DND-41 (cell line): ENCODE measurements around the gene LTBR.

ENCODE experiments used
- ATAC-seq: fragments of 200-7000 bp; cut with Tn5 transposase; 3 replicates; pipeline ENCODE4 v1.9.1; 2021; ENCODE audit warnings: low read depth; ENCODE audit not compliant: insufficient read depth
- DNase-seq: peaks from one replicate; pipeline ENCODE4 v3.0.0-alpha.2; 2020
- H2AFZ ChIP-seq: 2 replicates; pipeline ENCODE4 v1.6.0; 2012; ENCODE audit warnings: low read depth, low read length
- H3K27ac ChIP-seq: 2 replicates; pipeline ENCODE4 v1.5.1; 2012; ENCODE audit warnings: low read length, inconsistent platforms
- H3K27me3 ChIP-seq: fragments of 200-600 bp; sonication (generic); 2 replicates; pipeline ENCODE4 v1.6.0; 2012; ENCODE audit warnings: low read length, mild to moderate bottlenecking, inconsistent platforms; ENCODE audit not compliant: insufficient read depth, poor library complexity
- H3K36me3 ChIP-seq: 2 replicates; pipeline ENCODE4 v1.5.1; 2012; ENCODE audit warnings: low read length, inconsistent platforms; ENCODE audit not compliant: insufficient read depth
- H3K4me1 ChIP-seq: 2 replicates; pipeline ENCODE4 v1.5.1; 2012; ENCODE audit warnings: mild to moderate bottlenecking, low read length; ENCODE audit not compliant: insufficient read depth
- H3K4me2 ChIP-seq: 2 replicates; pipeline ENCODE4 v1.6.0; 2012; ENCODE audit warnings: mild to moderate bottlenecking, moderate library complexity, low read length, inconsistent platforms; ENCODE audit not compliant: insufficient read depth
- H3K4me3 ChIP-seq, 2 experiments: fragments of 200-600 bp in 1 of 2; shearing (Covaris generic) in 1 of 2; 2 replicates each; pipeline ENCODE4 v1.5.1; 2012 to 2016; ENCODE audit warnings: inconsistent platforms in 2 of 2, low read length in 2 of 2, mild to moderate bottlenecking in 2 of 2, low read depth in 1 of 2, moderate library complexity in 1 of 2
- H3K79me2 ChIP-seq: 2 replicates; pipeline ENCODE4 v1.6.0; 2012; ENCODE audit warnings: low read length, inconsistent platforms; ENCODE audit not compliant: insufficient read depth
- H3K9ac ChIP-seq: 2 replicates; pipeline ENCODE4 v1.6.0; 2012; ENCODE audit warnings: low read depth, mild to moderate bottlenecking, inconsistent platforms, low read length, moderate library complexity
- H3K9me3 ChIP-seq: 2 replicates; pipeline ENCODE4 v1.5.1; 2012; ENCODE audit warnings: low read length, moderate library complexity, mild to moderate bottlenecking, inconsistent platforms; ENCODE audit not compliant: insufficient read depth, severe bottlenecking
- H4K20me1 ChIP-seq: 2 replicates; pipeline ENCODE4 v1.6.0; 2012; ENCODE audit warnings: low read length; ENCODE audit not compliant: insufficient read depth
- CTCF ChIP-seq: IDR thresholded peaks from 2 replicates; pipeline ENCODE4 v1.5.1; 2012; ENCODE audit warnings: borderline replicate concordance, low read length, moderate library complexity, mild to moderate bottlenecking; ENCODE audit not compliant: poor library complexity, severe bottlenecking; ENCODE audit errors: extremely low read depth
- EZH2 ChIP-seq: IDR thresholded peaks from 3 replicates; pipeline ENCODE4 v1.6.1; 2012; ENCODE audit warnings: borderline replicate concordance, low read depth, mild to moderate bottlenecking, moderate library complexity, low read length, inconsistent platforms; ENCODE audit not compliant: severe bottlenecking

LTBR gene

GRCh38 chr12:6360080-6360571, 23.8 kb upstream of the LTBR start:
- no peak overlapping the region for H3K4me2 ChIP-seq
- no peak overlapping the region for H2AFZ ChIP-seq
- no peak overlapping the region for H3K4me3 ChIP-seq
- no peak for DNase-seq
- TF ChIP-seq CTCF (no peak), EZH2 (no peak)
- H3K27ac ChIP-seq, result no peak overlapping the region
- no peaks in the 10 kb centered on the region for H3K79me2 ChIP-seq
- no peaks in the 10 kb centered on the region for H3K27me3 ChIP-seq
- no peaks in the 10 kb centered on the region for H3K9me3 ChIP-seq
- H3K36me3 ChIP-seq, result no peaks in the 10 kb centered on the region
- no peaks in the 10 kb centered on the region for H4K20me1 ChIP-seq
- H3K4me1 ChIP-seq, result no peaks in the 10 kb centered on the region
- no peak overlapping the region for H3K9ac ChIP-seq
- ATAC-seq, result no peak

- Histone ChIP-seq H3K4me3 (no peak overlapping the region), H3K9ac (no peak overlapping the region), H2AFZ (no peak overlapping the region), H3K9me3 (no peaks in the 10 kb centered on the region), H3K27me3 (no peaks in the 10 kb centered on the region), H4K20me1 (no peaks in the 10 kb centered on the region), H3K36me3 (no peaks in the 10 kb centered on the region), H3K4me1 (no peaks in the 10 kb centered on the region), H3K27ac (no peak overlapping the region), H3K79me2 (no peaks in the 10 kb centered on the region), H3K4me2 (no peak overlapping the region)
- no peak for TF ChIP-seq EZH2
- no peak for TF ChIP-seq CTCF
- DNase-seq, result no peak
- peak; percentile 37; the same call in 1 of the 3 replicates for ATAC-seq
Observed at GRCh38 chr12:6360578-6361490, 23.1 kb upstream of the LTBR start.

- Histone ChIP-seq H3K9ac (no peak overlapping the region), H3K9me3 (no peaks in the 10 kb centered on the region), H3K27me3 (no peaks in the 10 kb centered on the region), H3K4me1 (no peaks in the 10 kb centered on the region), H3K36me3 (no peaks in the 10 kb centered on the region), H4K20me1 (no peaks in the 10 kb centered on the region), H2AFZ (no peak overlapping the region), H3K4me2 (no peak overlapping the region), H3K4me3 (no peak overlapping the region), H3K79me2 (no peaks in the 10 kb centered on the region), H3K27ac (no peak overlapping the region)
- no peak for TF ChIP-seq CTCF
- no peak for TF ChIP-seq EZH2
- ATAC-seq (no peak), DNase-seq (no peak)
Observed at GRCh38 chr12:6361834-6362233, 22.1 kb upstream of the LTBR start.
